CD4-positive, alpha-beta memory T cell (primary cell): ENCODE data around the gene FANK1. TPM values are rescaled to one million over a fixed set of nuclear protein-coding genes. Genes with fewer than 3 reads are reported as not detected.
A peak's percentile ranks its signal among the peaks of the same experiment; 100 is the strongest.
"Not testable (repeated sequence)": the region's sequence is repeated elsewhere in the genome, so short reads cannot be mapped to it uniquely, and the experiment has no call there.

ENCODE experiments used
- CTCF ChIA-PET: fragments of 350-600 bp; sonication (Branson Sonifier 250); formaldehyde crosslinking; loops from one replicate; lab custom pipeline; 2021; ENCODE audit warnings: inconsistent platforms; ENCODE audit not compliant: partially characterized antibody; lab: Charles Lee
- POLR2A ChIA-PET: fragments of 350-600 bp; sonication (Branson Sonifier 250); formaldehyde crosslinking; loops from one replicate; lab custom pipeline; 2021; ENCODE audit not compliant: partially characterized antibody; lab: Charles Lee
- DNase-seq, 5 donors: peaks; one replicate each; pipeline versions ENCODE4 v3.0.0 to v3.0.0-alpha.2; 2020 to 2022; ENCODE audit warnings: mixed read lengths in 1 of 5
- H3K27ac ChIP-seq: one replicate; pipeline ENCODE4 v1.7.0; 2013; ENCODE audit warnings: low read depth, low read length
- H3K27me3 ChIP-seq: 2 replicates; pipeline ENCODE4 v1.7.0; 2013; ENCODE audit warnings: mild to moderate bottlenecking, low read length, moderate library complexity; ENCODE audit not compliant: insufficient read depth
- H3K36me3 ChIP-seq: 2 replicates; pipeline ENCODE4 v1.7.0; 2013; ENCODE audit warnings: mild to moderate bottlenecking, low read length, moderate library complexity; ENCODE audit not compliant: insufficient read depth
- H3K4me1 ChIP-seq: 2 replicates; pipeline ENCODE4 v1.7.0; 2013; ENCODE audit warnings: mild to moderate bottlenecking, low read length, moderate library complexity; ENCODE audit not compliant: insufficient read depth
- H3K4me3 ChIP-seq, 2 donors: one replicate each; pipeline ENCODE4 v1.7.0; 2013; ENCODE audit warnings: low read length in 2 of 2, mild to moderate bottlenecking in 1 of 2
- H3K9me3 ChIP-seq, 2 donors: one replicate each; pipeline ENCODE4 v1.7.0; 2013; ENCODE audit warnings: low read length in 2 of 2, control low read depth in 1 of 2; ENCODE audit not compliant: control insufficient read depth in 1 of 2
- H3K27ac Mint-ChIP-seq, 7 donors: one replicate each; pipeline ENCODE4 v1.8.0; 2020 to 2021; ENCODE audit warnings: mixed read lengths in 7 of 7, mild to moderate bottlenecking in 6 of 7, inconsistent platforms in 3 of 7, moderate library complexity in 3 of 7
- H3K27me3 Mint-ChIP-seq, 2 donors: one replicate each; pipeline ENCODE4 v1.8.0; 2020 to 2021; ENCODE audit warnings: mixed read lengths in 2 of 2
- H3K36me3 Mint-ChIP-seq, 2 donors: one replicate each; pipeline ENCODE4 v1.8.0; 2020 to 2021; ENCODE audit warnings: mixed read lengths in 2 of 2, inconsistent platforms in 1 of 2, mild to moderate bottlenecking in 1 of 2
- H3K4me1 Mint-ChIP-seq, 4 donors: one replicate each; pipeline ENCODE4 v1.8.0; 2020 to 2021; ENCODE audit warnings: mixed read lengths in 4 of 4, mild to moderate bottlenecking in 1 of 4
- H3K4me3 Mint-ChIP-seq, 8 donors: one replicate each; pipeline ENCODE4 v1.8.0; 2020 to 2021; ENCODE audit warnings: mixed read lengths in 8 of 8, mild to moderate bottlenecking in 7 of 8, moderate library complexity in 6 of 8, inconsistent platforms in 3 of 8
- H3K9me3 Mint-ChIP-seq, 8 donors: one replicate each; pipeline ENCODE4 v1.8.0; 2020 to 2021; ENCODE audit warnings: mixed read lengths in 8 of 8, mild to moderate bottlenecking in 5 of 8, inconsistent platforms in 3 of 8, moderate library complexity in 1 of 8
- intact Hi-C: fragments of 100-400 bp; cut with micrococcal nuclease; formaldehyde crosslinking; loops from one replicate; pipeline ENCODE4 v1.15.1; 2023
- polyA plus RNA-seq, 2 donors: library from polyadenylated mRNA; unstranded; fragments of 300-500 nt; fragmentation: Illumina TruSeq; gene quantifications; one replicate each; pipeline ENCODE4 v1.2.3, GENCODE V29; 2021
- total RNA-seq, 2 experiments: library from RNA; stranded (reverse); gene quantifications; one replicate each; pipeline ENCODE4 v1.2.3, GENCODE V29; 2021

The FANK1 gene
- total and polyA plus RNA-seq, 4 experiments from 2014 or later, result 0.72 to 0.99 TPM; not detected in 2

DNA sequence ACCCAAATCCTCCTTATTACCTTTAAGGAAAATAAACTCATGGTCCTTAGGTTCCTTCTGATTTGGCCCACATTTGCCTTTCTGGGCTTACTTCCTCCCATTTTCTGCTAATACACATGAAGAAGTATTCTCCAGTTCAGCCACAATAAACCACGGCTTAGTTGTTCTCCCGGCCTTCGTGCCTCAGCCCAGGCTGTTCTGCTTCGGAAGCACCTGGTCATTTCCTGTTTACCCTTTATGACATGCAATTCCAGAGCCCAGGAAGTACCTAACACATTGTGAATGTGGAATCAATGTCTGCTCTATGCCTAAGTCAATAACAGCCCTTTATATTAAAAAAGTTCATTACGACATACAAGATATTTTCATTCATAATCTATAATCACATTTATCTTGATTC, 4.0 kb upstream of the FANK1 start:
- H3K9me3 Mint-ChIP-seq, H3K9me3 ChIP-seq, intact Hi-C loops, H3K27ac Mint-ChIP-seq, H3K36me3 Mint-ChIP-seq, H3K36me3 ChIP-seq, H3K27ac ChIP-seq, H3K4me3 ChIP-seq, CTCF ChIA-PET, H3K27me3 ChIP-seq, POLR2A ChIA-PET, DNase-seq, H3K4me3 Mint-ChIP-seq, H3K4me1 ChIP-seq: not testable (repeated sequence)
- peaks cover 6 to 18% (median 16%) of the 10 kb centered on the region in 4 donors for H3K4me1 Mint-ChIP-seq
- peaks cover 0 to 14% of the 10 kb centered on the region in 2 donors for H3K27me3 Mint-ChIP-seq

- intact Hi-C loops, result not testable (repeated sequence)
- peaks cover 6 to 19% (median 16%) of the 10 kb centered on the region in 4 donors for H3K4me1 Mint-ChIP-seq
Observed at GRCh38 chr10:125894176-125894575, 2.2 kb upstream of the FANK1 start.

GRCh38 chr10:125895130-125896087, 955 bp upstream of the FANK1 start:
- H3K27me3 ChIP-seq, H3K36me3 Mint-ChIP-seq, H3K9me3 Mint-ChIP-seq, H3K4me1 ChIP-seq, H3K9me3 ChIP-seq, POLR2A ChIA-PET, CTCF ChIA-PET, H3K27ac ChIP-seq, H3K36me3 ChIP-seq: not testable (repeated sequence)
- DNase-seq, result peak in 4 of 5 donors; percentile 23 to 38 (median 28)
- H3K4me3 ChIP-seq, result peak overlapping the region in 1 of 2 donors; percentile 29
- H3K4me3 Mint-ChIP-seq, result peak overlapping the region; percentile 81 to 96 (median 92)
- peaks cover 4 to 20% of the 10 kb centered on the region in 2 donors for H3K27me3 Mint-ChIP-seq
- H3K27ac Mint-ChIP-seq, result peak overlapping the region; percentile 36 to 96 (median 87)
- peaks cover 6 to 19% (median 16%) of the 10 kb centered on the region in 4 donors for H3K4me1 Mint-ChIP-seq
- intact Hi-C loops, result loop anchor here (1.0 kb wide), 1 partner anchor 72 kb away; the partner anchor contains the start of genes BCCIP and UROS

More at GRCh38 chr10:125894176-125894575, 2.2 kb upstream of the FANK1 start:
- Mint-ChIP-seq H3K4me3 (peak overlapping the region in 3 of 8 donors; percentile 2 to 25 (median 9)), H3K27me3 (peaks cover 4 to 20% of the 10 kb centered on the region in 2 donors)
- H3K27ac Mint-ChIP-seq, POLR2A ChIA-PET, H3K4me3 ChIP-seq, H3K9me3 Mint-ChIP-seq, H3K27ac ChIP-seq, CTCF ChIA-PET, DNase-seq, H3K36me3 ChIP-seq, H3K4me1 ChIP-seq, H3K36me3 Mint-ChIP-seq, H3K27me3 ChIP-seq, H3K9me3 ChIP-seq: not testable (repeated sequence)

- intact Hi-C loops, H3K27ac ChIP-seq, H3K36me3 ChIP-seq, H3K4me3 ChIP-seq, H3K36me3 Mint-ChIP-seq, POLR2A ChIA-PET, DNase-seq, H3K9me3 Mint-ChIP-seq, H3K27me3 ChIP-seq, H3K4me1 ChIP-seq, H3K9me3 ChIP-seq, CTCF ChIA-PET: not testable (repeated sequence)
- peaks cover 9 to 20% of the 10 kb centered on the region in 2 donors for H3K27me3 Mint-ChIP-seq
- H3K4me3 Mint-ChIP-seq, result peak overlapping the region; percentile 87 to 91 (median 90)
- H3K27ac Mint-ChIP-seq, result peak overlapping the region in 4 of 7 donors; percentile 3 to 78 (median 34)
- H3K4me1 Mint-ChIP-seq, result peaks cover 6 to 19% (median 16%) of the 10 kb centered on the region in 4 donors
Observed at GRCh38 chr10:125897317-125897716, 953 bp downstream of the FANK1 start.

DNA sequence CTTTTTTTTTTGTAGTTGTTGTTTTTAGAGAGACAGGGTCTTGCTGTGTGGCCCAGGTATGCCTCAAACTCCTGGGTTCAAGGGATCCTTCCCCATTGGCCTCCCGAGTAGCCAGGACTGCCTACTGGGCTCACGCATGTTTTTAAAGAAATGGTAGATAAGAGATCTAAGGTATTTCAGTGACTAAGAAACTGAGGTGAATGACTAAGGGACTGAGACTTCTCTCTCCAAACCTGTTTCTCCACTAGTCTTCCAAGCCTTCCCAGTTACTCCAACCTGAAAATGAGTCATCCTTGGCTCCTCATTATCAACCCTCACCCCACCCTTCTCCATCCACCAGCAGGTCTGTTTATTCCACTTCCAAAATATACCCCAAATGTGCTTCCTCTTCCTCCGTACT, 4.6 kb downstream of the FANK1 start:
- H3K27me3 ChIP-seq, intact Hi-C loops, DNase-seq, H3K9me3 ChIP-seq, H3K4me1 ChIP-seq, H3K4me1 Mint-ChIP-seq, H3K4me3 ChIP-seq, H3K36me3 ChIP-seq, H3K36me3 Mint-ChIP-seq, H3K27ac ChIP-seq, H3K4me3 Mint-ChIP-seq, H3K27ac Mint-ChIP-seq, CTCF ChIA-PET, POLR2A ChIA-PET: not testable (repeated sequence)
- peaks cover 0 to 11% (median 3%) of the 10 kb centered on the region in 8 donors for H3K9me3 Mint-ChIP-seq
- peaks cover 13 to 15% of the 10 kb centered on the region in 2 donors for H3K27me3 Mint-ChIP-seq

DNA sequence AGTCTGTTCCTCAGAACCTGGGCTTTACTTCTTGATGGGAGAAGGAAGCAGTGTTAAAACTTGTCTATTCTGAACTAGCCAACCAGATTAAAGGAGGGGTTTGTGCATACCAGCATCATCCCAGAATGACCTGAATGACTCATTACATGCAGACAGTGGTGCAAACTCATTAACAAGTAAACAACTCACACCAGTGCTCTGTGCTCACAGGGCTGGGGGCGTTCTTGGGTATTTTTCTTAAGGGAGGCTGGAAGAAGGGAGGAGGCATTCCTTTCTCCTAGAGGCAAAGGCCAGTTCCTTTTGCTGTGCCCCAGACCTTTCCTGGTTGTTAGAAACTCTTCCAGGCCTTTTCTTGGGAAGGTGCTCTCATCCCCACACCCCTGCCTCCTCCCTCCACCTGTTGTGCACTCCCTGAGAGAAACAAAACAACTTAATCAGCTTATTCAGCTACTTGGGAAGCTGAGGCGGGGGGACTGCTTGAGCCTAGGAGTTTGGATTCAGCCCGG, 6.8 kb downstream of the FANK1 start:
- H3K9me3 Mint-ChIP-seq, DNase-seq, CTCF ChIA-PET, H3K4me1 Mint-ChIP-seq, H3K36me3 Mint-ChIP-seq, H3K4me3 Mint-ChIP-seq, POLR2A ChIA-PET, H3K9me3 ChIP-seq, H3K27me3 ChIP-seq, intact Hi-C loops, H3K27ac ChIP-seq, H3K4me3 ChIP-seq, H3K4me1 ChIP-seq, H3K36me3 ChIP-seq, H3K27ac Mint-ChIP-seq: not testable (repeated sequence)
- peaks cover 7 to 16% of the 10 kb centered on the region in 2 donors for H3K27me3 Mint-ChIP-seq

DNA sequence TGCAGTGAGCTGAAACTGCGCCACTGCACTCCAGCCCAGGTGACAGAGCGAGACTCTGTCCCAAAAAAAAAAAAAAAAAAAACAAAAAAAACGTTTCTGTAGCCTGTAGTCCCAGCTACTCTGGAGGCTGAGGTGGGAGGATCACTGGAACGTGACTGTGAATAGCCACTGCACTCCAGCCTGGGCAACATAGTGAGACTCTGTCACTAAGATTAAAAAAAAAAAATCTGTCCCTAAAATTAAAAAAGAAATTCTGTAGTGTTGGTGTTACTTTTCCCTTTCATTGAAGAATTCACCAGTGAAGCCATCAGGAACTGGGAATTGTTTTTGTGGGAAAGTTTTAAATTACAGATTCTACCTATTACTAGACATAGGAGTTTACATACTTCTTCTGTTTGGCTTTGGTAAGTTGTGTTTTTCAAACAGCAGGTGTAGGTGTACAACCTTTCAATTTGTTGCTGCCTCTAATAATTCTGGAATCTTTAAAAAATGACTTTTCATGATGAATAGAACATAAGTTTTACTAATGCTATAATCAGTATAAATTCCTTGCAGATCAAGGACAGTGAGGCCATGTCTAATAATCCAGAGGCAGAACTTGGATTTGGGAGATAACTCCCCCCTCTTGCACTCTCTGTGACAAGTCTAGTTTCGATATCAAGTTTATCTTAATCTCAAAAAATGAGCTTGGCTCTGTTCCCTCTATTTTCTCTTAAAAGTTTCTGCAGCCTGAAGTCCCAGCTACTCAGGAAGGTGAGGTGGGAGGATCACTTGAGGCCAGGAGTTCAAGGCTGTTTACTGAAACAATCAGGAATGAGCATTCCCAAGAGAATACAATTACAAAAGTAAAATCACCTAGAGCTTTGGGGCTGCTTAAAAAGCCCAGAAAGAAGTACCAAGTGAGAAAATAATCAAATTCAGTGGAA, 9.0 kb downstream of the FANK1 start:
- H3K4me3 Mint-ChIP-seq, H3K27ac ChIP-seq, H3K4me3 ChIP-seq, H3K4me1 Mint-ChIP-seq, POLR2A ChIA-PET, H3K27me3 ChIP-seq, H3K9me3 ChIP-seq, H3K36me3 Mint-ChIP-seq, H3K36me3 ChIP-seq, H3K27ac Mint-ChIP-seq, DNase-seq, H3K4me1 ChIP-seq, intact Hi-C loops, H3K9me3 Mint-ChIP-seq, CTCF ChIA-PET: not testable (repeated sequence)
- H3K27me3 Mint-ChIP-seq, result peaks cover 3 to 15% of the 10 kb centered on the region in 2 donors
